H1 (cell line): ENCODE results near the gene CUBN. TPM values are rescaled to one million over a fixed set of nuclear protein-coding genes. Genes with fewer than 3 reads are reported as not detected.

Experiments used
- CTCF ChIA-PET: fragments of 300-600 bp; sonication (Branson Sonifier 250); formaldehyde crosslinking; loops from one replicate; lab custom pipeline; 2021; ENCODE audit not compliant: partially characterized antibody; lab: Charles Lee
- POLR2A ChIA-PET: fragments of 300-600 bp; sonication (Branson Sonifier 250); formaldehyde crosslinking; loops from one replicate; lab custom pipeline; 2021; ENCODE audit warnings: inconsistent platforms; ENCODE audit not compliant: partially characterized antibody; lab: Charles Lee
- DNase-seq, 2 experiments: peaks; one replicate each; pipeline versions ENCODE4 v3.0.0 to v3.0.0-alpha.2; 2010 to 2022; ENCODE audit warnings: low spot score in 2 of 2, low read depth in 1 of 2, mixed read lengths in 1 of 2
- FAIRE-seq: peaks from 2 replicates; lab custom pipeline; 2011; peaks lifted over from hg19 to GRCh38; lab: Jason Lieb, UNC
- H2AFZ ChIP-seq: 2 replicates; pipeline ENCODE4 v1.8.1; 2012; ENCODE audit warnings: low read length, inconsistent platforms
- H2AK5ac ChIP-seq: 2 replicates; pipeline ENCODE4 v1.6.1; 2013; ENCODE audit warnings: low read depth, low read length
- H2BK120ac ChIP-seq: replicated peaks from 2 replicates; pipeline ENCODE3; 2013; ENCODE audit warnings: low read depth, low read length, inconsistent platforms
- H2BK12ac ChIP-seq: 2 replicates; pipeline ENCODE4 v1.6.1; 2013; ENCODE audit warnings: low read depth, low read length
- H2BK15ac ChIP-seq: 2 replicates; pipeline ENCODE4 v1.6.1; 2013; ENCODE audit warnings: low read length
- H2BK20ac ChIP-seq: 2 replicates; pipeline ENCODE4 v1.6.1; 2013; ENCODE audit warnings: low read length
- H2BK5ac ChIP-seq: 2 replicates; pipeline ENCODE4 v1.6.1; 2013; ENCODE audit warnings: low read depth, low read length
- H3K14ac ChIP-seq: 2 replicates; pipeline ENCODE4 v1.6.1; 2013; ENCODE audit warnings: inconsistent platforms; ENCODE audit not compliant: insufficient read length
- H3K18ac ChIP-seq: 2 replicates; pipeline ENCODE4 v1.6.1; 2013; ENCODE audit warnings: low read length; ENCODE audit errors: extremely low read depth
- H3K23ac ChIP-seq: 2 replicates; pipeline ENCODE4 v1.6.1; 2013; ENCODE audit warnings: inconsistent platforms; ENCODE audit not compliant: insufficient read length
- H3K23me2 ChIP-seq: 2 replicates; pipeline ENCODE4 v1.6.1; 2013; ENCODE audit warnings: low read depth, low read length
- H3K27ac ChIP-seq: 2 replicates; pipeline ENCODE4 v1.6.1; 2011; ENCODE audit warnings: low read depth, low read length, inconsistent platforms
- H3K27me3 ChIP-seq, 4 experiments: replicated peaks in 1 of 4; 1 replicate in 1 of 4; 2 replicates in 3 of 4; pipeline versions ENCODE4 v1.6.1 to v1.8.1; 2011 to 2013; ENCODE audit warnings: low read length in 3 of 4, mild to moderate bottlenecking in 3 of 4, inconsistent platforms in 2 of 4, mixed read lengths in 2 of 4, moderate library complexity in 1 of 4; ENCODE audit not compliant: control insufficient read depth in 3 of 4, insufficient read depth in 3 of 4; ENCODE audit errors: extremely low read depth in 1 of 4
- H3K36me3 ChIP-seq, 4 experiments: 2 replicates each; pipeline versions ENCODE4 v1.6.1 to v1.8.1; 2011 to 2013; ENCODE audit warnings: mild to moderate bottlenecking in 4 of 4, low read length in 3 of 4, moderate library complexity in 2 of 4, control low read depth in 1 of 4, inconsistent platforms in 1 of 4; ENCODE audit not compliant: insufficient read depth in 4 of 4, control insufficient read depth in 2 of 4
- H3K4ac ChIP-seq: replicated peaks from 2 replicates; pipeline ENCODE3; 2013; ENCODE audit warnings: low read length, low read depth, mixed read lengths, inconsistent platforms; ENCODE audit not compliant: insufficient read length
- H3K4me1 ChIP-seq, 4 experiments: replicated peaks in 1 of 4; 1 replicate in 1 of 4; 2 replicates in 3 of 4; pipeline versions ENCODE4 v1.6.1 to v1.8.1; 2011 to 2013; ENCODE audit warnings: low read length in 3 of 4, inconsistent platforms in 2 of 4, mixed read lengths in 1 of 4; ENCODE audit not compliant: insufficient read depth in 4 of 4, control insufficient read depth in 3 of 4
- H3K4me2 ChIP-seq, 2 experiments: 2 replicates each; pipeline versions ENCODE4 v1.6.1 to v1.8.1; 2011 to 2013; ENCODE audit warnings: low read depth in 2 of 2, low read length in 2 of 2, control low read depth in 1 of 2, inconsistent platforms in 1 of 2, mild to moderate bottlenecking in 1 of 2; ENCODE audit not compliant: insufficient read depth in 1 of 2
- H3K4me3 ChIP-seq, 4 experiments: fragments of 200-600, 300-600 bp in 1 of 4; sonication (generic), shearing (Covaris generic), sonication (Bioruptor Twin) in 1 of 4; 2 replicates each; pipeline versions ENCODE4 v1.5.1 to v1.8.1; 2011 to 2016; ENCODE audit warnings: low read length in 4 of 4, low read depth in 3 of 4, control low read depth in 2 of 4, inconsistent platforms in 2 of 4, mild to moderate bottlenecking in 2 of 4, mixed read lengths in 1 of 4, moderate library complexity in 1 of 4; ENCODE audit not compliant: insufficient read depth in 2 of 4; ENCODE audit errors: extremely low read depth in 1 of 4
- H3K56ac ChIP-seq: replicated peaks from 2 replicates; pipeline ENCODE3; 2013; ENCODE audit warnings: low read depth, mild to moderate bottlenecking, mixed read lengths, low read length, inconsistent platforms; ENCODE audit not compliant: insufficient read length
- H3K79me1 ChIP-seq: 2 replicates; pipeline ENCODE4 v1.6.1; 2013; ENCODE audit warnings: low read depth, low read length, control low read depth
- H3K79me2 ChIP-seq, 2 experiments: 2 replicates each; pipeline versions ENCODE4 v1.6.1 to v1.8.1; 2012 to 2013; ENCODE audit warnings: low read length in 2 of 2, mild to moderate bottlenecking in 2 of 2, inconsistent platforms in 1 of 2; ENCODE audit not compliant: insufficient read depth in 2 of 2, control insufficient read depth in 1 of 2
- H3K9ac ChIP-seq, 4 experiments: replicated peaks in 1 of 4; 1 replicate in 1 of 4; 2 replicates in 3 of 4; pipeline versions ENCODE4 v1.6.1 to v1.8.1; 2011 to 2013; ENCODE audit warnings: low read depth in 3 of 4, low read length in 3 of 4, control low read depth in 2 of 4, mild to moderate bottlenecking in 2 of 4, moderate library complexity in 2 of 4, inconsistent platforms in 1 of 4; ENCODE audit errors: extremely low read depth in 1 of 4
- H3K9me3 ChIP-seq, 2 experiments: 2 replicates each; pipeline versions ENCODE4 v1.6.1 to v1.8.1; 2012 to 2013; ENCODE audit warnings: mild to moderate bottlenecking in 2 of 2, moderate library complexity in 2 of 2, control low read depth in 1 of 2, inconsistent platforms in 1 of 2, low read depth in 1 of 2, low read length in 1 of 2, mixed read lengths in 1 of 2; ENCODE audit not compliant: insufficient read depth in 2 of 2
- H4K20me1 ChIP-seq, 2 experiments: replicated peaks in 1 of 2; 2 replicates each; pipeline versions ENCODE3 to v1.8.1; 2011 to 2013; ENCODE audit warnings: inconsistent platforms in 2 of 2, low read length in 2 of 2, mild to moderate bottlenecking in 1 of 2; ENCODE audit not compliant: insufficient read depth in 2 of 2, control insufficient read depth in 1 of 2
- H4K5ac ChIP-seq: 2 replicates; pipeline ENCODE4 v1.6.1; 2013; ENCODE audit warnings: low read length, low read depth, mixed read lengths, inconsistent platforms; ENCODE audit not compliant: insufficient read length
- H4K8ac ChIP-seq: 2 replicates; pipeline ENCODE4 v1.8.0; 2013; ENCODE audit warnings: mild to moderate bottlenecking, moderate library complexity, low read length, inconsistent platforms; ENCODE audit not compliant: insufficient read depth; ENCODE audit errors: extremely low read depth
- H4K91ac ChIP-seq: replicated peaks from 2 replicates; pipeline ENCODE3; 2013; ENCODE audit warnings: low read length, mixed read lengths, inconsistent platforms; ENCODE audit not compliant: insufficient read length
- BCL11A ChIP-seq, 2 experiments: IDR thresholded peaks; one replicate each; pipeline ENCODE4 v1.6.1; 2011; ENCODE audit warnings: low read depth in 2 of 2, low read length in 2 of 2, mild to moderate bottlenecking in 2 of 2
- EP300 ChIP-seq, 2 experiments: IDR thresholded peaks; 1 replicate in 1 of 2; 2 replicates in 1 of 2; pipeline ENCODE4 v1.6.1; 2011 to 2012; ENCODE audit warnings: low read depth in 2 of 2, low read length in 2 of 2, mild to moderate bottlenecking in 2 of 2, borderline replicate concordance in 1 of 2, inconsistent platforms in 1 of 2, moderate library complexity in 1 of 2
- HDAC6 ChIP-seq: IDR thresholded peaks from one replicate; pipeline ENCODE4 v1.7.1; 2012; ENCODE audit warnings: low read depth, mild to moderate bottlenecking, inconsistent platforms, low read length, moderate library complexity
- MAFK ChIP-seq: IDR thresholded peaks from 2 replicates; pipeline ENCODE4 v1.6.1; 2012; ENCODE audit warnings: low read depth, mild to moderate bottlenecking, improper control_type of control experiment, low read length
- PHF8 ChIP-seq: fragments of 200-600 bp; sonication (generic); conservative IDR thresholded peaks from 2 replicates; pipeline ENCODE4 v1.7.1; 2012; ENCODE audit warnings: low read depth, mild to moderate bottlenecking, inconsistent platforms, low read length, moderate library complexity
- RBBP5 ChIP-seq: IDR thresholded peaks from 2 replicates; pipeline ENCODE4 v1.7.1; 2012; ENCODE audit warnings: low read depth, mild to moderate bottlenecking, inconsistent platforms, low read length, moderate library complexity, borderline replicate concordance
- SIX5 ChIP-seq: IDR thresholded peaks from 2 replicates; pipeline ENCODE4 v1.6.1; 2011; ENCODE audit warnings: mild to moderate bottlenecking, low read depth, low read length
- WGBS, 2 experiments: shearing (Covaris generic) in 1 of 2; methylation state at CpG; one replicate each; pipeline versions ENCODE4 v1.1.6 to v1.1.7; 2013 to 2015; ENCODE audit warnings: low lambda C conversion rate in 2 of 2, mixed read lengths in 2 of 2, inconsistent platforms in 1 of 2, low coverage in 1 of 2, missing lambda C conversion rate in 1 of 2; ENCODE audit not compliant: insufficient replicate concordance in 2 of 2, insufficient coverage in 1 of 2, insufficient read length in 1 of 2; ENCODE audit errors: extremely low coverage in 1 of 2, missing lambda C conversion rate in 1 of 2; 5-methylcytosine and 5-hydroxymethylcytosine counted together
- polyA plus RNA-seq, 7 experiments: library from polyadenylated mRNA; depleted of rRNA in 3 of 7; stranded (reverse) in 5 of 7; unstranded in 2 of 7; fragments of >200 nt in 5 of 7; fragments of 200-250 nt in 2 of 7; gene quantifications; 1 replicate in 5 of 7; 2 replicates in 1 of 7; 4 replicates in 1 of 7; pipeline versions ENCODE4 v1.2.1 to v1.2.3, GENCODE V29; 2011 to 2013; ENCODE audit warnings: missing spikeins in 2 of 7, mixed read lengths in 2 of 7
- total RNA-seq: library from RNA; stranded (reverse); fragmentation: NEBNext Ultra II Directional; extraction: Animal tissue kit (Norgen Biotek cat#: 25700); gene quantifications from 2 replicates; pipeline ENCODE4 v1.2.1, GENCODE V29; 2021

CUBN gene
- total and polyA plus RNA-seq, 2 of the 8 experiments (the other 6 are each of a cell fraction or from before 2014, with no cell fraction given): 0.04 to 0.08 TPM

DNA sequence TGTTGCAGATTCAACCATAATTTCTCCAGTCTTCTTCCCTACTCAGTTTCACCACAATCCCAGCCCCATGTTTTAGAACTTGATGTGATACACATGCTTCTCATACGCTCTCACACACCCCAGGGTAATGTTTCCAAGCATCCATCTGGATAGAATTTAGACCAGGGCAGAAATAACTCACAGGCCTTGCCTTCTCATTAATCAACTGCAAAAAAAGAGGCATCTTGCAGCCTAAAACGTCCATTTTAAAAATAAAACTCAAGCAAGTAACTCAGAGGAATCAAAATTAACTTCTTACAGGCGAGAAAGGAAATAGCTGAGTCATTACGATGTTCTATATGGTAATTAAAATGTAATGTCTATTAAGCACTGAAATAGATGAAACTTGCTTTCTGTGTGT lies 185.2 kb downstream of the CUBN start:
- Histone ChIP-seq H4K5ac (no peak overlapping the region), H3K4ac (no peak overlapping the region), H2AFZ (0 out of 2 replicates have a peak overlapping the region, but pooled peaks have one; percentile 34), H2AK5ac (no peak overlapping the region), H2BK5ac (no peak overlapping the region), H3K27me3 (peaks cover 0 to 2% (median 0%) of the 10 kb centered on the region in 4 experiments; a peak in 1 of 7 replicates), H3K14ac (no peak overlapping the region), H4K8ac (no peak overlapping the region), H3K27ac (no peak overlapping the region), H4K91ac (no peak overlapping the region), H3K4me3 (no peak overlapping the region), H3K9ac (no peak overlapping the region), H3K9me3 (no peaks in the 10 kb centered on the region), H2BK12ac (no peak overlapping the region), H3K56ac (no peak overlapping the region), H3K79me1 (no peaks in the 10 kb centered on the region), H2BK15ac (no peak overlapping the region), H3K79me2 (no peaks in the 10 kb centered on the region), H3K4me1 (peaks cover 0 to 6% (median 0%) of the 10 kb centered on the region in 4 experiments; a peak in 1 of 7 replicates), H3K23ac (no peak overlapping the region), H2BK20ac (no peak overlapping the region), H3K23me2 (peaks cover 2% of the 10 kb centered on the region; the same call in 1 of the 2 replicates), H3K4me2 (no peak overlapping the region), H3K36me3 (no peaks in the 10 kb centered on the region), H2BK120ac (no peak overlapping the region), H3K18ac (no peak overlapping the region), H4K20me1 (no peaks in the 10 kb centered on the region)
- FAIRE-seq (no peak), DNase-seq (no peak)
- WGBS, 2 experiments: 82% methylated on average over 4 of the region's 4 CpGs; no CpG with 5 or more reads in 1 of the 2 experiments
- ChIA-PET POLR2A (no interaction called here), CTCF (interaction anchor here (1.0 to 1.5 kb wide), 3 partner anchors 11 to 314 kb away, joined by 3 read pairs; no protein-coding TSS in a partner anchor)
- TF ChIP-seq MAFK (0 out of 2 replicates have a peak, but pooled peaks have one; percentile 33), PHF8 (no peak), BCL11A (IDR thresholded peaks at IDR 0.05; ENCODE audit: low read depth in 2 of 2, low read length in 2 of 2) (no peak), RBBP5 (no peak), HDAC6 (no peak), SIX5 (no peak), EP300 (IDR thresholded peaks at IDR 0.05; ENCODE audit: borderline replicate concordance in 1 of 2, low read depth in 2 of 2, low read length in 2 of 2) (no peak)
